Stimulated activated CD4-positive, alpha-beta T cell treated with anti-CD3 and anti-CD28 coated beads, Interleukin-15, amount 100 ng/mL, for 1 hour (primary cell): Measurements from ENCODE around the gene ZNF106.

Source experiments
- DNase-seq, 2 donors: peaks; one replicate each; pipeline ENCODE4 v3.0.0-alpha.2; 2020; ENCODE audit warnings: low read depth in 1 of 2, low spot score in 1 of 2

Gene ZNF106

GRCh38 chr15:42482701-42483100 lies 8.2 kb downstream of the ZNF106 start:
- no peak for DNase-seq

DNA sequence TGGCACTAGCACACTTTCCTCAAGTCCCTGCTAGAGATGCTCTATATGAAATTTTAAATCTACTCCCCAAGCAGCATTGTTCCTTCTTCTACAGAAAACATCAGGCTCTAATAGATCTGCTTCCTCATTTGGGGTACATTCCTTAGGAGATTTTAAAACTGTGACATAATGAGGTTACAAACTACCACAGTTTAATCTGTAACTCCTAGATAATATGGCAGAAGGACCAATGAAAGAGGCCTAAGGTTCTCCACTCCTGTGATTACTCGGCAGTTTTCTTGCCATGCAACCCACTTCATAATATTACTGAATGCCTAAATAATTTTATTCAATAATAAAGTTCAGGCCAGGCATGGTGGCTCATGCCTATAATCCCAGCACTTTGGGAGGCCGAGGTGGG lies 16.1 kb downstream of the ZNF106 start:
- no peak for DNase-seq

DNA sequence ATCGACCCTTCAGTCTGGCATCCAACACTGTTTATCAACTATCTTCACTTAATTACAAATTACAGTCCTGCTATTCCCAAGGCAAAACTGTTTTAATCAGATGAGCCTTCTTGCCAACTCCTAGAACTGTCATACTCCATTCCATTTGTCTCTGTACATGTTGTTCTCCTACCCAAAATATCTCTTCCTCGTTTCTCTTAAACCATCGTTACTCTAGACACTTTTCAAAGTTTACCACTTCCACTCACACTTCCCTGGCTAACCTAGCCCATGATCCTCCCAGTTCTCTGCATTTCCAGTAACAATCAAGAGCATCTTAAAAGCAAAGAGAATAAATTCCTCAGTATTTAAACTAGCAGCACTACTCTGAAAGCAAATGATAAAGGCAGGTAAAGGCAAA lies 19.9 kb downstream of the ZNF106 start:
- DNase-seq = no peak

DNA sequence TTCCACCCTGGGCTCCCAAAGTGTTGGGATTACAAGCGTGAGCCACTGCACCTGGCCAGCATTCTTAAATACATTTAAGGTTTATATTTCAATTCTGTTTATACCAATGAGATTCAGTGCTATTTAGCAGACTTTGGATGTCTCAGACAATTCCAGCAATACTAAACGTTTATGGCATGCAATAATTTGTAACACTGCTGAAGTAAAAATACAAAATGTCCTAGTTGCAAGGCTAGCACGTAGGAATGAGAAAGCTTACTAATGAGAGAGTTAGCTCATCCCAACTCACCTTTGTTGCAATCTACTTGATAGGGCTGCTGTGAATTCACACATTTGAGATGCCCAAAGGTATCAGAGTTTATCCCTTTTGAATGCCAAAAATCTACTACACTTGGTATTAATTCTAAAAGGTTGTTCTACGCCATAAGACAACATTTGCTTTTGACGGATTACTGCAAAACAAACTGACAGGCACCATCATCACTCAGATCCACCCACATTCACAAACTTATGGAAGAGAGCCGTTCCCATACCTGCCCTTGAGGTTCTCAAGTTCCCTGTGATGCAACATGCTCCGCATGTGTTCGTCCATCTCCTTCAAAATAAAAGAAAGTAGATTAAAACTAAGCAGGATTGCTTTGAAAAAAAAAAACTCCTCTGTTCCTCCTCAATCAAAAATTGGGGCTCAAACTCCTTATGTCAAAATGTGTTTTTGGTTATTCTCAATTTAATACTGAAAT lies 25.3 kb downstream of the ZNF106 start:
- no peak for DNase-seq

- no peak for DNase-seq
Measured at GRCh38 chr15:42461261-42461660, 29.7 kb downstream of the ZNF106 start.

- no peak for DNase-seq
Measured at GRCh38 chr15:42457445-42458442, 33.2 kb downstream of the ZNF106 start.

GRCh38 chr15:42456971-42457370 lies 34.0 kb downstream of the ZNF106 start:
- no peak for DNase-seq

- DNase-seq = no peak
Measured at GRCh38 chr15:42456531-42456930, 34.4 kb downstream of the ZNF106 start.

DNA sequence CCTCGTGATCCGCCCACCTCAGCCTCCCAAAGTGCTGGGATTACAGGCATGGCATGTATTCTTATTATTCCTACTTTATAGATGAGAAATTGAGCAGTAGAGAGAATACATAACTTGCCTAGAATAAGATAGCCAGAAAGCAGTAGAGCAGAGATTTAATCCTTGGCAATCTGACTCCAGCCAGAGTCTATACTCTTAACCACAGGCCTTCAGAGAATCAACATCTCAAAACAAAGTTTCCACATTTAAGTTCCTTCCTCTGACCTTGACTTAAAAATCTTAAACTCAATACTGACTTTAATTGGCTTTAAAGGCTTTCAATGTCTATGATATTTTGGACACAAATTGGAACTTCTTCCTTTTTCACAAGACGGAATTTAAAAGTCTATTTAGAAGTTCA lies 37.1 kb downstream of the ZNF106 start:
- no peak for DNase-seq

- no peak for DNase-seq
Measured at GRCh38 chr15:42450425-42450790, 40.5 kb downstream of the ZNF106 start.

DNA sequence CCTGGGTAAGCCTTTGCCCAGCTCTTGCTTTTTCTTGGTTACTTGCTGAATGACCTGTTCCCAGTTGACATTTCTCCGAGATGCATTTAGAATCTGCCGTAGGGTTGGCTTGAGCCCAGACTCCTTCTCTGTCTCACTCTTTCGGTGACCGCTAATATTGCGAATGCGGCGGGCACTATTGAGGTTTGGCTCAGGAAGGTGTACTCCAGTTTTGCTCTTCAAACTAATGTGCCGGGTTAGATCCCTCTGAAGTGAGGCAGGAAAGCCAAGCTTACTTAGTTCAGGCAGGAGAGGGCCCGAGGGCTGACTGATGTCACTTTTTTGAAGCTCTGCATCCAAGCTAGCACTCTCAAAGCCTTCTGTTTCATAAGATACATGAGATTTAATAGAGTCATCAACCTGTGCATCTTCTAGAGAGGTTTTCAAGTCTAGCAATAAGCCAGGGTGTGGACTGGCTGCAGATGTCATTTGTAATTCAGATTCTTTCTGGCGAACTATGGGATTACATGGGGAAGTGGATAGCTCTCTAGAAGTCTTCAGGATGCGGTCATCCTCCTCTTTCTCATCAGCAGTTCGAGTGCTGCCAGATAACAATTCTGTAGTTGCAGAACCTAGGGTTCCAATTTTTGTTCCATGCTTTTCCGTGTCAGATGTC lies 41.0 kb downstream of the ZNF106 start:
- no peak for DNase-seq

- no peak for DNase-seq
Measured at GRCh38 chr15:42448281-42448680, 42.7 kb downstream of the ZNF106 start.

- DNase-seq = no peak
Measured at GRCh38 chr15:42447599-42447998, 43.3 kb downstream of the ZNF106 start.

DNA sequence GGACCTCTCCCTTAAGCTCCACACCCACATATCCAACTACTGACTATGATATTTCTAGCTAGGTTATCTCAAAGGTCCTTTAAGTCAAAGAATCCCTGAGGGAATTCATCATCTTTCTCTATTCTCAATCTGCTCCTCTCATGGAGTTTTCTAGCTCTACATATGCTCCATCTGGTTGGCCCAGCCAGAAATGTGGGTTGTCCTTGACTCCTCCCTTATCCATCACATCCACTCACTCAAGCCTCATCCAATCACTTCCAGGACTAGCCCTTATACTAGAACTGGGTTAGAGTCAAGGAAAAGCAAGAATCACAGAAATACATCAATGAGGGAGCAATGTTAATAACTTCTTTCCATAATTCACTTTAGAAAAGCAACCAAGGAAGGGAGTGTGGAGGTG lies 45.4 kb downstream of the ZNF106 start:
- no peak for DNase-seq

DNA sequence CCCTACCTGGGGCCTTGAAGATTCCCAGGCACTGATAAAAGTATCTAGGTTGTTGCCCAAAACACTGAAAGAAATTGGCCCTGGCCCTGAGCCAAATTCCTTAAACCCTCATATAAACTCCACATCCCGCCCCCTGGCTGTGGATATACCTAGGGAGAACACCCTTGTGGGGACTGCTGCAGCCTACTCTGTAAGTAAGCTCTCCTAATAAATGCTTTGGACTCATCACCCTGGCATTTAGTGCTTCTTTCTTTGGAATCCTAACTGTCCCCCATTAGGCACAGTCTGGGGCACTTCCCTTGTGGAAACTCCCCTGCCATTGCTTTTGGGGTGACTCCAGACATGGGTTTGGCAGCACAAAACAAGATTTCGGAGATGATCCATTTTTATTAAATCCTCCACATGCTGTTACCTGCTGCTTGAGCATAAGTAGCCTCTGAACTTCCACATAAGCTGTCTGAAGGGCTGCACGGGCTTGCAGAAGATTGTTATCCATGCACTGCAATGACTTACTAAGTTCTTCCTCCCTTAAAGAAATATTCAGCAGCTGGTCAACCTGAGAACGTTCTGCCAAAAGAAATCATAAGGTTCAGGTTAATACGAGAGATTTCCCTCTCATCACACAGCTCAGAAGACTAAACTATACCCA lies 46.4 kb downstream of the ZNF106 start:
- no peak for DNase-seq

DNA sequence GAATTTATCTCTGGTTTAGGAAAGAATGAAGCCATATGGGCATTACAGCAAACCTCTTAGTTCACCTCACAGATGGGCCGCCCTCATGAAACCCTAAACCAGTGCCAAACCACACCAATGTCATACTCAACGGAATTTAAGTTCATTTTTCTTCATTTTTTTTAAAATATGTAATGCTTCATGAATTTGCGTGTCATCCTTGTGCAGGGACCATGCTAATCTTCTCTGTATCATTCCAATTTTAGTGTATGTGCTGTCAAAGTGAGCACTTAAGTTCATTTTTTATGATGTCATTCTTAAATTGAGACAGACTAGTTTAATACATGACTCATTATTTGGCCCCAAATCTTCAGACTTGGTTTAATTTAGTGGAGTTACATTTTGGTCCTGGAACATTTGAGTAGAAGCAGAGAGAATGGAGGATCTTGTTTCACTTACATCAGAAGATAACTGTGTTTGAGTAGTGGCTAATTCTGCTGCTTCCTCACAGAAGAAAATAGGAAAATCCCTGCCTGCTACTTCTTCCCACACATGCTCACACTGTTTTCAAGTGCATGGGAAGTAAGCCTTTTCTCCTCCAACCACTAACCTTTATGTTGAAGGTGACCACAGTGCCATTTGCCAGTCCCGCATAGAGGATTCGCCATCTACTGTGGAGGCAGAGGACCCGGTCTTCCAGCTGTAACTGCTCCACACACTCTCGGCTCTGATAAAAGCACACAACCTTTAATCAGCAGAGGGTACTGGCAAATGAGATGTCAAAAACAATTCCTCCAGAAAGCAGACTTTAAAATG lies 63.3 kb downstream of the ZNF106 start:
- no peak for DNase-seq

GRCh38 chr15:42421376-42421775 lies 69.6 kb downstream of the ZNF106 start:
- DNase-seq = no peak

DNA sequence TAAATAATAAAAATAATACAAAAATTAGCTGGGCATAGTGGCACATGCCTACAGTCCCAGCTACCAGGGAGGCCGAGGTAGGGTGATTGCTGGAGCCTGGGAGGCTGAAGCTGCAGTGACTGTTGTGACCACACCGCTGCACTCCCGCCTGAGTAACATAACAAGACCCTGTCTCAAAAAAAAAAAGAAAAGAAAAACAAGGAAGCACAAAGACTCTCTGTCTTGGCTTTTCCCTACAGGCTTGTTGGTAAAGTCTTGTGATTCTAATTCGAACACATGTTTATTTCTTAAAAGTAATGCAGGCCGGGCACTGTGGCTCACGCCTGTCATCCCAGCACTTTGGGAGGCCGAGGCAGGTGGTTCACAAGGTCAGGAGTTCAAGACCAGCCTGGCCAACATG lies 71.6 kb downstream of the ZNF106 start:
- DNase-seq = no peak

DNA sequence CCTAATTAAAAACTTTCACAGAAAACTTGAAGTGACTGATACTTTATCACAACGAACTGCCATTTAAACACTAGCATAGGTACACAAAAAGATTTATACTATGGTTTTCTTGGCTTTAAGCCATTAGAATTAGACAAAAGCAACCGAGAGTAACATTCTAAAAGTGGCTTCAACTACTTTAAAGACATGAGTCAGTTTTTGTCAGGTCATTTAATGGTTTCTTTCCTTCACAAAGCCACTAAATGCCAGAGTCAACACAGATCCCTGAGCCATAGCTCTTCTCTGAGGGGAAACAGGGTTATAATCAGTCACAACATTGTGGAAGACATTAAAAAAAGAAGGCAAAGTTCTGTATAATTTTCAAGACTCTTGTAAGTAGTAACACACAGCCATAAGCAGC lies 77.0 kb downstream of the ZNF106 start:
- no peak for DNase-seq

- DNase-seq = no peak
Measured at GRCh38 chr15:42411884-42412283, 79.1 kb downstream of the ZNF106 start.

DNA sequence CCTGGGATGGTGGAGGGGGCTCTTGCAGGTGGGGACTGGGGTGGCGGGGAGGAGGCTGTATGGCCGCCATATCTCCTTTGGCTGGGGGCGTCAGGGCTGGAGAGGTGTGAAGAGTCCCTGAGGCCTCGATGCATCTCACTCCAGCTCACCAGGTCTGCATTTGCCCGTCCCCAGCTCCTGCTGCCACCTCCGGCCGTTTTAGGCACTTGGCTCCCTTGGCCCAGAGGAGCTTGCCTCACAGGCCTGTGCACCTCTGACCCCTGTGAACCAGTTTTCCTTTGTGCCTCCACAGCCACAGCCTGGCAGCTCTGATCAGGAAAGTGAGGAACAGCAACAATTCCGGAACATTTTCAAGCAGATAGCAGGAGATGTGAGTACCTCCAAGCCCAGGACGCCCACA lies 81.9 kb downstream of the ZNF106 start:
- DNase-seq = no peak
